ENCODE measurements around the gene VAMP4. TPM values are rescaled to one million over a fixed set of nuclear protein-coding genes. Genes with fewer than 3 reads are reported as not detected.
A peak's percentile ranks its signal among the peaks of the same experiment; 100 is the strongest.

Gene VAMP4
- total and polyA plus RNA-seq, 5 donors = 5.9 to 11.1 (median 9.5) TPM

- ATAC-seq = no peak
- DNase-seq = no peak
- Histone ChIP-seq H3K9me3 (ENCODE audit: control insufficient read depth, low read length) (no peaks in the 10 kb centered on the region), H3K27me3 (ENCODE audit: control insufficient read depth, insufficient read depth) (no peaks in the 10 kb centered on the region), H3K4me3 (ENCODE audit: low read length) (peak overlapping the region; percentile 70), H3K4me1 (ENCODE audit: control insufficient read depth, insufficient read depth, low read length) (no peaks in the 10 kb centered on the region), H3K27ac (ENCODE audit: low read length) (peak overlapping the region; percentile 78)
- intact Hi-C loops (cut with DNase I) = loop anchor here in 1 of 4 donors (5.0 kb wide), 1 partner anchor 38 kb away; the partner anchor contains the start of gene VAMP4
- 43% methylated on average over 11 of the region's 11 CpGs for WGBS
These were observed 38.8 kb upstream of the VAMP4 start for GRCh38 chr1:171780583-171781175.

- WGBS = 96% methylated on average over 2 of the region's 2 CpGs
- intact Hi-C loops (cut with DNase I) = no loop called here
These were observed 30.4 kb upstream of the VAMP4 start for GRCh38 chr1:171772312-171772711.

GRCh38 chr1:171769754-171770153, 27.9 kb upstream of the VAMP4 start:
- DNase-seq (no peak), ATAC-seq (no peak)
- WGBS = 89% methylated on average over 1 of the region's 1 CpG
- Histone ChIP-seq H3K27me3 (ENCODE audit: control insufficient read depth, insufficient read depth) (no peaks in the 10 kb centered on the region), H3K9me3 (ENCODE audit: control insufficient read depth, low read length) (no peaks in the 10 kb centered on the region), H3K4me3 (ENCODE audit: low read length) (no peak overlapping the region), H3K4me1 (ENCODE audit: control insufficient read depth, insufficient read depth, low read length) (no peaks in the 10 kb centered on the region), H3K27ac (ENCODE audit: low read length) (no peak overlapping the region)
- intact Hi-C loops (cut with DNase I) = no loop called here

More at GRCh38 chr1:171772312-171772711, 30.4 kb upstream of the VAMP4 start:
- DNase-seq (no peak), ATAC-seq (no peak)
- Histone ChIP-seq H3K4me1 (ENCODE audit: control insufficient read depth, insufficient read depth, low read length) (no peaks in the 10 kb centered on the region), H3K27me3 (ENCODE audit: control insufficient read depth, insufficient read depth) (no peaks in the 10 kb centered on the region), H3K27ac (ENCODE audit: low read length) (no peak overlapping the region), H3K9me3 (ENCODE audit: control insufficient read depth, low read length) (no peaks in the 10 kb centered on the region), H3K4me3 (ENCODE audit: low read length) (no peak overlapping the region)

- intact Hi-C loops (cut with DNase I) = no loop called here
- Histone ChIP-seq H3K27ac (ENCODE audit: low read length) (no peak overlapping the region), H3K9me3 (ENCODE audit: control insufficient read depth, low read length) (no peaks in the 10 kb centered on the region), H3K4me1 (ENCODE audit: control insufficient read depth, insufficient read depth, low read length) (no peaks in the 10 kb centered on the region), H3K27me3 (ENCODE audit: control insufficient read depth, insufficient read depth) (no peaks in the 10 kb centered on the region), H3K4me3 (ENCODE audit: low read length) (no peak overlapping the region)
- DNase-seq (no peak), ATAC-seq (no peak)
- 81% methylated on average over 3 of the region's 3 CpGs for WGBS
These were observed 27.3 kb upstream of the VAMP4 start for GRCh38 chr1:171769171-171769570.

GRCh38 chr1:171763764-171764163, 21.9 kb upstream of the VAMP4 start:
- H3K4me1 ChIP-seq (ENCODE audit: control insufficient read depth, insufficient read depth, low read length) = no peaks in the 10 kb centered on the region
- H3K9me3 ChIP-seq (ENCODE audit: control insufficient read depth, low read length) = no peaks in the 10 kb centered on the region
- no peak overlapping the region for H3K27ac ChIP-seq (ENCODE audit: low read length)
- no peak overlapping the region for H3K4me3 ChIP-seq (ENCODE audit: low read length)
- intact Hi-C loops (cut with DNase I) = no loop called here
- no peak for ATAC-seq
- 72% methylated on average over 6 of the region's 6 CpGs for WGBS
- no peaks in the 10 kb centered on the region for H3K27me3 ChIP-seq (ENCODE audit: control insufficient read depth, insufficient read depth)
- no peak for DNase-seq

- no peak overlapping the region for H3K4me3 ChIP-seq (ENCODE audit: low read length)
- ATAC-seq (no peak), DNase-seq (no peak)
- intact Hi-C loops (cut with DNase I) = no loop called here
- no peaks in the 10 kb centered on the region for H3K9me3 ChIP-seq (ENCODE audit: control insufficient read depth, low read length)
- WGBS = 86% methylated on average over 6 of the region's 6 CpGs
- H3K27ac ChIP-seq (ENCODE audit: low read length) = no peak overlapping the region
- H3K27me3 ChIP-seq (ENCODE audit: control insufficient read depth, insufficient read depth) = no peaks in the 10 kb centered on the region
- H3K4me1 ChIP-seq (ENCODE audit: control insufficient read depth, insufficient read depth, low read length) = no peaks in the 10 kb centered on the region
These were observed 20.3 kb upstream of the VAMP4 start for GRCh38 chr1:171762143-171762563.

- ATAC-seq = no peak
- no peaks in the 10 kb centered on the region for H3K27me3 ChIP-seq (ENCODE audit: control insufficient read depth, insufficient read depth)
- intact Hi-C loops (cut with DNase I) = no loop called here
- H3K9me3 ChIP-seq (ENCODE audit: control insufficient read depth, low read length) = no peaks in the 10 kb centered on the region
- DNase-seq = no peak
- H3K27ac ChIP-seq (ENCODE audit: low read length) = no peak overlapping the region
- H3K4me1 ChIP-seq (ENCODE audit: control insufficient read depth, insufficient read depth, low read length) = no peaks in the 10 kb centered on the region
- H3K4me3 ChIP-seq (ENCODE audit: low read length) = no peak overlapping the region
These were observed 16.1 kb upstream of the VAMP4 start for GRCh38 chr1:171758011-171758410.

- no peaks in the 10 kb centered on the region for H3K27me3 ChIP-seq (ENCODE audit: control insufficient read depth, insufficient read depth)
- DNase-seq (no peak), ATAC-seq (no peak)
- H3K4me3 ChIP-seq (ENCODE audit: low read length) = no peak overlapping the region
- intact Hi-C loops (cut with DNase I) = no loop called here
- WGBS = 87% methylated on average over 4 of the region's 4 CpGs
- H3K9me3 ChIP-seq (ENCODE audit: control insufficient read depth, low read length) = no peaks in the 10 kb centered on the region
- no peak overlapping the region for H3K27ac ChIP-seq (ENCODE audit: low read length)
- no peaks in the 10 kb centered on the region for H3K4me1 ChIP-seq (ENCODE audit: control insufficient read depth, insufficient read depth, low read length)
These were observed 15.0 kb upstream of the VAMP4 start for GRCh38 chr1:171756856-171757255.

- intact Hi-C loops (cut with DNase I) = no loop called here
- Histone ChIP-seq H3K27me3 (ENCODE audit: control insufficient read depth, insufficient read depth) (no peaks in the 10 kb centered on the region), H3K27ac (ENCODE audit: low read length) (no peak overlapping the region), H3K9me3 (ENCODE audit: control insufficient read depth, low read length) (no peaks in the 10 kb centered on the region), H3K4me1 (ENCODE audit: control insufficient read depth, insufficient read depth, low read length) (no peaks in the 10 kb centered on the region), H3K4me3 (ENCODE audit: low read length) (no peak overlapping the region)
- ATAC-seq (peak in 1 of 2 donors; percentile 11), DNase-seq (no peak)
- WGBS = 100% methylated on average over 1 of the region's 1 CpG
These were observed 13.1 kb upstream of the VAMP4 start for GRCh38 chr1:171754971-171755370.

- no peaks in the 10 kb centered on the region for H3K27me3 ChIP-seq (ENCODE audit: control insufficient read depth, insufficient read depth)
- H3K4me1 ChIP-seq (ENCODE audit: control insufficient read depth, insufficient read depth, low read length) = no peaks in the 10 kb centered on the region
- intact Hi-C loops (cut with DNase I) = no loop called here
- whole genome bisulfite sequencing = 62% methylated on average over 4 of the region's 4 CpGs
- ATAC-seq (peak; percentile 38 to 49), DNase-seq (peak in 1 of 3 donors; percentile 16)
- H3K27ac ChIP-seq (ENCODE audit: low read length) = no peak overlapping the region
- no peaks in the 10 kb centered on the region for H3K9me3 ChIP-seq (ENCODE audit: control insufficient read depth, low read length)
- H3K4me3 ChIP-seq (ENCODE audit: low read length) = no peak overlapping the region
These were observed 12.5 kb upstream of the VAMP4 start for GRCh38 chr1:171754353-171754705.

- Histone ChIP-seq H3K27me3 (ENCODE audit: control insufficient read depth, insufficient read depth) (no peaks in the 10 kb centered on the region), H3K4me3 (ENCODE audit: low read length) (no peak overlapping the region), H3K27ac (ENCODE audit: low read length) (no peak overlapping the region), H3K4me1 (ENCODE audit: control insufficient read depth, insufficient read depth, low read length) (no peaks in the 10 kb centered on the region), H3K9me3 (ENCODE audit: control insufficient read depth, low read length) (no peaks in the 10 kb centered on the region)
- ATAC-seq (no peak), DNase-seq (no peak)
- WGBS = 41% methylated on average over 4 of the region's 4 CpGs
- intact Hi-C loops (cut with DNase I) = no loop called here
These were observed 12.0 kb upstream of the VAMP4 start for GRCh38 chr1:171753685-171754352.
